Measurements from ENCODE around the gene LOC101059915.
A peak's percentile ranks its signal among the peaks of the same experiment; 100 is the strongest.

Gene LOC101059915

GRCh38 chrX:71634366-71634765, 33.0 kb upstream of the LOC101059915 start:
- H3K27me3 Mint-ChIP-seq = no peaks in the 10 kb centered on the region
- ATAC-seq (ENCODE audit: poor library complexity) (no peak), DNase-seq (no peak)
- Histone ChIP-seq H3K27ac (ENCODE audit: low read depth in 1 of 2, low read length in 2 of 2) (no peak overlapping the region), H3K36me3 (ENCODE audit: insufficient read depth, low read length) (no peaks in the 10 kb centered on the region), H3K4me3 (ENCODE audit: low read length) (no peak overlapping the region), H3K4me1 (ENCODE audit: insufficient read depth, low read length) (peaks cover 34% of the 10 kb centered on the region), H3K27me3 (ENCODE audit: control insufficient read depth in 1 of 2, insufficient read depth in 2 of 2, low read length in 2 of 2) (no peaks in the 10 kb centered on the region), H3K9me3 (ENCODE audit: control insufficient read depth in 1 of 2, insufficient read depth in 1 of 2, low read length in 2 of 2) (no peaks in the 10 kb centered on the region)
- H3K36me3 Mint-ChIP-seq (ENCODE audit: low read depth) = no peaks in the 10 kb centered on the region
- no peak for TF ChIP-seq CTCF (IDR thresholded peaks at IDR 0.05)
- no peak overlapping the region for H3K27ac Mint-ChIP-seq
- intact Hi-C loops (cut with DNase I, micrococcal nuclease) = no loop called here
- peaks cover 12% of the 10 kb centered on the region for H3K4me1 Mint-ChIP-seq (ENCODE audit: low read depth)
- H3K9me3 Mint-ChIP-seq = no peaks in the 10 kb centered on the region
- POLR2A ChIA-PET = no interaction called here
- CTCF ChIA-PET = no interaction called here
- H3K4me3 Mint-ChIP-seq = no peak overlapping the region

GRCh38 chrX:71636438-71637252, 30.7 kb upstream of the LOC101059915 start:
- Mint-ChIP-seq H3K4me1 (ENCODE audit: low read depth) (peaks cover 17% of the 10 kb centered on the region), H3K4me3 (peak overlapping the region; percentile 17), H3K36me3 (ENCODE audit: low read depth) (no peaks in the 10 kb centered on the region), H3K27me3 (no peaks in the 10 kb centered on the region), H3K27ac (peak overlapping the region; percentile 58), H3K9me3 (no peaks in the 10 kb centered on the region)
- intact Hi-C loops (cut with DNase I, micrococcal nuclease) = no loop called here
- peak; percentile 68 for ATAC-seq (ENCODE audit: poor library complexity)
- peak in 3 of 14 experiments; percentile 50 to 61 (median 54) for DNase-seq
- no peaks in the 10 kb centered on the region for H3K27me3 ChIP-seq (ENCODE audit: control insufficient read depth in 1 of 2, insufficient read depth in 2 of 2, low read length in 2 of 2)
- no peaks in the 10 kb centered on the region for H3K9me3 ChIP-seq (ENCODE audit: control insufficient read depth in 1 of 2, insufficient read depth in 1 of 2, low read length in 2 of 2)
- TF ChIP-seq CTCF (IDR thresholded peaks at IDR 0.05) = no peak
- H3K27ac ChIP-seq (ENCODE audit: low read depth in 1 of 2, low read length in 2 of 2) = no peak overlapping the region
- H3K36me3 ChIP-seq (ENCODE audit: insufficient read depth, low read length) = no peaks in the 10 kb centered on the region
- H3K4me1 ChIP-seq (ENCODE audit: insufficient read depth, low read length) = peaks cover 40% of the 10 kb centered on the region
- ChIA-PET POLR2A (interaction anchor here (0.5 to 2.0 kb wide), 3 partner anchors 11 to 397 kb away, joined by 4 to 8 read pairs (median 4); no protein-coding TSS in a partner anchor), CTCF (interaction anchor here (2.9 kb wide), 1 partner anchor 14 kb away, joined by 11 read pairs; no protein-coding TSS in a partner anchor)
- H3K4me3 ChIP-seq (ENCODE audit: low read length) = no peak overlapping the region

GRCh38 chrX:71637253-71637618, 30.1 kb upstream of the LOC101059915 start:
- ChIA-PET POLR2A (interaction anchor here (2.0 kb wide), 1 partner anchor 15 kb away, joined by 8 read pairs; no protein-coding TSS in a partner anchor), CTCF (interaction anchor here (2.9 kb wide), 1 partner anchor 14 kb away, joined by 11 read pairs; no protein-coding TSS in a partner anchor)
- H3K27me3 Mint-ChIP-seq = no peaks in the 10 kb centered on the region
- no peak overlapping the region for H3K4me3 Mint-ChIP-seq
- no peak for TF ChIP-seq CTCF (IDR thresholded peaks at IDR 0.05)
- Histone ChIP-seq H3K4me1 (ENCODE audit: insufficient read depth, low read length) (peaks cover 40% of the 10 kb centered on the region), H3K27me3 (ENCODE audit: control insufficient read depth in 1 of 2, insufficient read depth in 2 of 2, low read length in 2 of 2) (no peaks in the 10 kb centered on the region), H3K36me3 (ENCODE audit: insufficient read depth, low read length) (no peaks in the 10 kb centered on the region), H3K27ac (ENCODE audit: low read depth in 1 of 2, low read length in 2 of 2) (no peak overlapping the region), H3K9me3 (ENCODE audit: control insufficient read depth in 1 of 2, insufficient read depth in 1 of 2, low read length in 2 of 2) (no peaks in the 10 kb centered on the region), H3K4me3 (ENCODE audit: low read length) (no peak overlapping the region)
- peak overlapping the region; percentile 58 for H3K27ac Mint-ChIP-seq
- peak; percentile 25 for ATAC-seq (ENCODE audit: poor library complexity)
- H3K4me1 Mint-ChIP-seq (ENCODE audit: low read depth) = peaks cover 17% of the 10 kb centered on the region
- peak in 1 of 14 experiments; percentile 11 for DNase-seq
- no peaks in the 10 kb centered on the region for H3K36me3 Mint-ChIP-seq (ENCODE audit: low read depth)
- intact Hi-C loops (cut with DNase I, micrococcal nuclease) = no loop called here
- H3K9me3 Mint-ChIP-seq = no peaks in the 10 kb centered on the region
